ENCODE data around the gene CRIP3. TPM values are rescaled to one million over a fixed set of nuclear protein-coding genes. Genes with fewer than 3 reads are reported as not detected.
A peak's percentile ranks its signal among the peaks of the same experiment; 100 is the strongest.

The CRIP3 gene
- total and polyA plus RNA-seq, 2 experiments from 2014 or later, result not detected

DNA sequence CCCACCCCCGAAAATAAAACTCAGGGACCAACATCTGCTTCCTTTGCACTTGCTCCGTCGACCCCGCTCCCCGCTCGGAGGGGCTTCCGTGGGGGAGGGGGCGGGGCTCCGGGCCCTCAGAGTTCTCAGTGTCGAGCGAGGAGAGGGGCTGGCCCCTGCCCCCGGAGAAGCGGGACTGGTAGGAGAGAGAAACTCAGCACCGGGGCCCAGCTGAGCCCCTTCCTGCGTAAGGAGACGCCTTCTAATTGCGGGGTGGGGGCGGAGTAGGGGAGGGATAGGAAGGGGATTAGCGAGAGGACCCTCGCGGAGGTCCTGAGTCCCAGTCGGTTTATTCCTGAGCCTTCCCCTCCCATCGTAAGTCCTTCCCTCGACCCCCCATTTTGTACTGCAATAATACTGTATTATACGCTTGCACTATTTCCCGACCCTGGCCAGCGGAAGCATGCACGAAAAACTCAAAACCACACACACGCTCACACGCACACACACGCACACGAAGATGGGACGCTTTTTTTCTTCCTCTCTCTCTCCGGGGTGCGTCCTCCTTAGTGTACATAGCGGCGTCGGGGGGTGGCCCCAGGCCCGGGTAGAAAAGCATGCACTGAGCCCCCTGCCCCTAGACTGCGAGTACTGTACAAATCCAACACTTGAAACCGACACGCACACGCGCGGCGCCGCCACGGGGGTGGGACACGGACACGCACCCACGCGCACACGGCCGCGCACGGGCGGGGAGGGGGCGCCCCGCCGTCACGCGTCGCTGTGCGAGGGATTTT, 32.6 kb downstream of the CRIP3 start:
- 0 out of 2 replicates have a peak, but pooled peaks have one; percentile 23 for TF ChIP-seq EZH2phosphoT487 (IDR thresholded peaks at IDR 0.05; ENCODE audit: insufficient read depth, low read depth)
- TF ChIP-seq EZH2 (IDR thresholded peaks at IDR 0.05; ENCODE audit: insufficient read depth, poor library complexity, severe bottlenecking), result no peak
- Histone ChIP-seq H3K27ac (no peak overlapping the region), H3K4me2 (ENCODE audit: unreplicated experiment) (no peak overlapping the region), H3K36me3 (ENCODE audit: low read depth) (no peaks in the 10 kb centered on the region), H3K27me3 (replicated peaks; ENCODE audit: insufficient read depth) (peaks cover 23% of the 10 kb centered on the region), H2AFZ (no peak overlapping the region), H3K9me3 (ENCODE audit: low read depth) (no peaks in the 10 kb centered on the region), H3K9ac (no peak overlapping the region), H3K4me1 (ENCODE audit: insufficient read depth) (peaks cover 13% of the 10 kb centered on the region; the same call in 1 of the 2 replicates), H3K79me2 (ENCODE audit: insufficient read depth) (no peaks in the 10 kb centered on the region), H4K20me1 (ENCODE audit: insufficient read depth) (no peaks in the 10 kb centered on the region), H3K4me3 (no peak overlapping the region), H3F3A (ENCODE audit: insufficient read depth) (no peaks in the 10 kb centered on the region), H3K9me2 (ENCODE audit: insufficient read depth) (no peaks in the 10 kb centered on the region)
- DNase-seq, result peak; percentile 27
- in situ Hi-C loops (cut with MboI), result no loop called here
- WGBS, 2 experiments (ENCODE audit: low coverage in 1 of 2, low lambda C conversion rate in 2 of 2, missing lambda C conversion rate in 2 of 2), result 23 to 33% methylated on average over 35 to 57 of the region's 64 CpGs

GRCh38 chr6:43274916-43275597, 33.6 kb downstream of the CRIP3 start:
- Histone ChIP-seq H3K4me3 (peak overlapping the region; percentile 42), H3F3A (ENCODE audit: insufficient read depth) (no peaks in the 10 kb centered on the region), H2AFZ (peak overlapping the region; percentile 59; the same call in 1 of the 2 replicates), H3K27me3 (replicated peaks; ENCODE audit: insufficient read depth) (peaks cover 23% of the 10 kb centered on the region), H3K9me2 (ENCODE audit: insufficient read depth) (no peaks in the 10 kb centered on the region), H3K27ac (no peak overlapping the region), H4K20me1 (ENCODE audit: insufficient read depth) (no peaks in the 10 kb centered on the region), H3K4me1 (ENCODE audit: insufficient read depth) (peaks cover 13% of the 10 kb centered on the region; the same call in 1 of the 2 replicates), H3K9me3 (ENCODE audit: low read depth) (no peaks in the 10 kb centered on the region), H3K79me2 (ENCODE audit: insufficient read depth) (no peaks in the 10 kb centered on the region), H3K9ac (0 out of 2 replicates have a peak overlapping the region, but pooled peaks have one; percentile 30), H3K36me3 (ENCODE audit: low read depth) (no peaks in the 10 kb centered on the region), H3K4me2 (ENCODE audit: unreplicated experiment) (peak overlapping the region; percentile 58)
- in situ Hi-C loops (cut with MboI), result no loop called here
- DNase-seq, result peak; percentile 33
- TF ChIP-seq EZH2phosphoT487 (IDR thresholded peaks at IDR 0.05; ENCODE audit: insufficient read depth, low read depth) (0 out of 2 replicates have a peak, but pooled peaks have one; percentile 19), EZH2 (IDR thresholded peaks at IDR 0.05; ENCODE audit: insufficient read depth, poor library complexity, severe bottlenecking) (no peak)
- WGBS, 2 experiments (ENCODE audit: low coverage in 1 of 2, low lambda C conversion rate in 2 of 2, missing lambda C conversion rate in 2 of 2), result 10 to 100% methylated on average over 1 to 63 of the region's 65 CpGs

DNA sequence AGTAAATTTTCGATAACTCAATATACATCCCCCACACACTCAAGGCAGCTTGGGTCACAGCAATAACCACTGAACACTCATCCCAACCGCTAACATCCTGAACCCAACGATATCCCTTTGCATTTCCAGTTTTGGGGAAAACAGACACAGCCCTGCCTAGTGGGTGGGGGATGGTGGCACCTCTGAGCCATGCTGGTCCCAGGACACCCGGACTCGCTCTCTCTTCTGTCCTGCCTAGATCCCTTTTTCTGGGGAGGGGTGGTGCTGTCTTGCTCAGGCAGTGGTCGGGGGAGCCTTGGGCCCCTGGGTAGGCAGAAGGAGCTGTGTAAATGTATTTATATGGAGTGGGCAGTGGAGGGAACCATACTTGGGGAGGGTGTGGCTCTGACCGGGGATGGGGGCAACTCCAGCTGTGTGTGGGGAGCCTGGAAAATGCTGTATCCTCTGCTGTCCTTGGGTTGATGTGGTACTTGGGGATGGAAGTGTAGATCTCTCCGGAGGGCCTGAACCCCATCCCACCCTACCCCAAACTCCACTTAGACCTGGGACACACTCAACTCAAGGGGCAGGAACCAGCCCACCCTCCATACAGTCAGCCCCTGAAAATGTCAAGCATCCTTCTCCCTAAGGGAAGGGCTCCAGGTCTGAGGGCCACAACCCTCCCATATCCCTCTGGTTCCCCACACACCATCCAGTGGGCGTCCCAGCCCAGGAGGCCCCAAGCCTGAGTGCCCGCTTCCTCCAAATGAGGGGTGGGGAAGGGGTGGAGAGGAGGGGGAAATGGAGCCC, 34.3 kb downstream of the CRIP3 start:
- Histone ChIP-seq H3K27me3 (replicated peaks; ENCODE audit: insufficient read depth) (peaks cover 23% of the 10 kb centered on the region), H3K9me3 (ENCODE audit: low read depth) (no peaks in the 10 kb centered on the region), H3K27ac (no peak overlapping the region), H3K4me3 (no peak overlapping the region), H3K9me2 (ENCODE audit: insufficient read depth) (no peaks in the 10 kb centered on the region), H3K9ac (no peak overlapping the region), H3K4me2 (ENCODE audit: unreplicated experiment) (no peak overlapping the region), H3K4me1 (ENCODE audit: insufficient read depth) (peaks cover 13% of the 10 kb centered on the region; the same call in 1 of the 2 replicates), H2AFZ (no peak overlapping the region), H4K20me1 (ENCODE audit: insufficient read depth) (no peaks in the 10 kb centered on the region), H3K36me3 (ENCODE audit: low read depth) (no peaks in the 10 kb centered on the region), H3F3A (ENCODE audit: insufficient read depth) (no peaks in the 10 kb centered on the region), H3K79me2 (ENCODE audit: insufficient read depth) (no peaks in the 10 kb centered on the region)
- no peak for DNase-seq
- 80 to 81% methylated on average over 9 to 10 of the region's 10 CpGs for WGBS, 2 experiments (ENCODE audit: low coverage in 1 of 2, low lambda C conversion rate in 2 of 2, missing lambda C conversion rate in 2 of 2)
- in situ Hi-C loops (cut with MboI), result no loop called here
- TF ChIP-seq EZH2phosphoT487 (IDR thresholded peaks at IDR 0.05; ENCODE audit: insufficient read depth, low read depth), result no peak
- TF ChIP-seq EZH2 (IDR thresholded peaks at IDR 0.05; ENCODE audit: insufficient read depth, poor library complexity, severe bottlenecking), result no peak

DNA sequence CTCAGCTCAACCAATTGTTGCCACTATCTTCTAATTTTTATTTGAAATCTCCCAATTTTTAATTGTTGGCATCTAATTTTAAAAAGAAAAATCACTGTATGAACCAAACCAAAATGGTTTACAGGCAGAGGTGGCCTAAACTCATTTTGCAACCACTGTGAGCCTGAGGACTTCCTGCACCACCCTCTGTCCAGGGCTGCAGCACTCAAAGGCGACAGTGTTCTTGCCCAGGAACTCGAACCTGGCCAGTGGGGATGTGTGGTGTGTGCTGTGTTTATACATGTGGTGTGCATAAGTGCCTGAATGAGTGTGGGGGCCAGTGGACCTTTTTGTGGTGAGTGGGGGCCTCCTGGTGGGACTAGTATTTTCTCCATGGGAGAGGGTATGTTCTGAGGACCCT, 34.9 kb downstream of the CRIP3 start:
- no peaks in the 10 kb centered on the region for H3K9me3 ChIP-seq (ENCODE audit: low read depth)
- H3K79me2 ChIP-seq (ENCODE audit: insufficient read depth), result no peaks in the 10 kb centered on the region
- H3K9me2 ChIP-seq (ENCODE audit: insufficient read depth), result no peaks in the 10 kb centered on the region
- peaks cover 29% of the 10 kb centered on the region for H3K27me3 ChIP-seq (replicated peaks; ENCODE audit: insufficient read depth)
- no peaks in the 10 kb centered on the region for H4K20me1 ChIP-seq (ENCODE audit: insufficient read depth)
- H3K4me2 ChIP-seq (ENCODE audit: unreplicated experiment), result no peak overlapping the region
- 95 to 100% methylated on average over 2 of the region's 2 CpGs for WGBS, 2 experiments (ENCODE audit: low coverage in 1 of 2, low lambda C conversion rate in 2 of 2, missing lambda C conversion rate in 2 of 2)
- no peak overlapping the region for H3K27ac ChIP-seq
- TF ChIP-seq EZH2phosphoT487 (IDR thresholded peaks at IDR 0.05; ENCODE audit: insufficient read depth, low read depth), result no peak
- no peak for TF ChIP-seq EZH2 (IDR thresholded peaks at IDR 0.05; ENCODE audit: insufficient read depth, poor library complexity, severe bottlenecking)
- H3K4me3 ChIP-seq, result no peak overlapping the region
- DNase-seq, result no peak
- peaks cover 9% of the 10 kb centered on the region; the same call in 1 of the 2 replicates for H3K4me1 ChIP-seq (ENCODE audit: insufficient read depth)
- H3F3A ChIP-seq (ENCODE audit: insufficient read depth), result no peaks in the 10 kb centered on the region
- H3K36me3 ChIP-seq (ENCODE audit: low read depth), result no peaks in the 10 kb centered on the region
- in situ Hi-C loops (cut with MboI), result no loop called here
- H2AFZ ChIP-seq, result no peak overlapping the region
- no peak overlapping the region for H3K9ac ChIP-seq
